ENCODE data around the gene ZNF568.

The ZNF568 gene

DNA sequence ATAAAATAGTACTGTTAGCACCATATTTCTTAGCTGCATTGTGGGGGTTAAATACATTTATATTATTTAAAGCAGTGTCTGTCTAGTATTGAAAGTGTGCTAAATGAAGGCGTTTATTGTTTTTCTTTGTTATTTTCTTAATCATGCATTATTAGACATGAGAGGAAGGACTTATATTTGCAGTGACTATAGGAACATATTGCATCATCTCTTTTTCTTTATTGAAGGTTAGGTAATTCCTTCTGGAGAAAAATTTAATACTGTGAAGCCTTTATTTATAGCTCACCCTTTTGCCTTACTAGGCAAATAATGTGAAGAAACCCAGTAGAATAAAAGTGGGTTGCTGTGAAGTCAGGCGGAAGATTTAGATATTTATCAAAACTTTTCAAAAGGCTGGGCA lies 83.2 kb downstream of the ZNF568 start:
- DNase-seq (ENCODE audit: low spot score), result no peak

GRCh38 chr19:37007587-37008220 lies 91.6 kb downstream of the ZNF568 start:
- DNase-seq (ENCODE audit: low spot score), result no peak

- no peak for DNase-seq (ENCODE audit: low spot score)
Observed at GRCh38 chr19:37009871-37010270, 93.7 kb downstream of the ZNF568 start.

DNA sequence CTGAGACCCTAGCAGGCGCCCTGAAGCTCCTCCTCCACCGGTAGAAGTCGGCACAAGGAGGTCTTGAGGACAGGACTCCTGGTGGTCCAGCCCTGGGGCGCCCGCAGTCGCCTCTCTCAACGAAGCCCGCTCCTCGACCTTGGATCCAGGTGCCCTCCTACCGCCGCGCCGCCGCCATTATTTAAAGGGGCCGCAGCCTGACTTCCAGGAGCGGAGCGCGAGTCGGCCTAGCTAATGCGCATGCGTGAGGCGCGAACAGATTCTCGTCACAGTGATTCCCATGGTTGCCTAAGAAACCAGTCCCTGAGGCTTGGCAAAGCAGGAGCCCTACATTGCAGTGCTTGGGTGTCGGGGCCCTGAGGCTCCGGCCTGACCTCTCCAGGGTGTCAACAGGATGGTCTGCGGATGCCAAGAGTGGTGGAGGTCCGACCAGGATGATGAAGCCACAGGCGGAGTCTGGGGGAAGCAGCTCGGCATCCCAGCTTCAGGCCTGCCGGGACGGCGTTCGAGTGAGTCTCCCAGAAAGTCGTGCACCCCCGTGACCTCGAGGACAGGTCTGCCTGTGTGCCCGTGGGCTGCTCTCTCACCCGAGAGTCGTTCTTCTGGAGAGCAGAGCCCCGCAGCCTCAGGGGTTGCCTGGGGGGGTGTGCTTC lies 96.1 kb downstream of the ZNF568 start:
- no peak for DNase-seq (ENCODE audit: low spot score)

GRCh38 chr19:37014456-37014855 lies 98.3 kb downstream of the ZNF568 start:
- no peak for DNase-seq (ENCODE audit: low spot score)

DNA sequence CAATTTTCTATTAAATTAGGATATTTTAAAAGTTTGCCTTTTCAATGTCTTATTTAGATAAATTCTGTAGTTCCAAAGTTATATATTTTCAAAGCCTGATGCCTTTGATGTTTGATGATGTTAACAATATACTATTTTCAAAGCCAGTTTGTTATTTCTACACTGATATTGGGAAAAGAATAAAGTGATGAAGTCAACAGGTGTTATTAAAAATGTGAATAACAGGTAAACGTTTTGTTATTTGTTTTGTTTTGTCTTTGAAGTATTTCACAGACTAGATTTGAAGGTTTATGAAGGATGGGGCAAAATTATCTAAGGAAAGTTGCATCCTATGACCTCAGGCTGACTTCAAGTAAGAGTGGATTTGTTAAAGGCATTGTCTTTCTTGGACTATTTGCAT lies 129.0 kb downstream of the ZNF568 start:
- DNase-seq (ENCODE audit: low spot score), result no peak

Measured in SW480 (cell line).